GM19025 (cell line): ENCODE results near the gene KCNE4.

Experiments
- ATAC-seq: cut with Tn5 transposase; IDR thresholded peaks from one replicate; pipeline ENCODE4 v1.9.1; 2021; ENCODE audit warnings: mild to moderate bottlenecking, low read depth, moderate library complexity; ENCODE audit not compliant: unreplicated experiment

KCNE4 gene

DNA sequence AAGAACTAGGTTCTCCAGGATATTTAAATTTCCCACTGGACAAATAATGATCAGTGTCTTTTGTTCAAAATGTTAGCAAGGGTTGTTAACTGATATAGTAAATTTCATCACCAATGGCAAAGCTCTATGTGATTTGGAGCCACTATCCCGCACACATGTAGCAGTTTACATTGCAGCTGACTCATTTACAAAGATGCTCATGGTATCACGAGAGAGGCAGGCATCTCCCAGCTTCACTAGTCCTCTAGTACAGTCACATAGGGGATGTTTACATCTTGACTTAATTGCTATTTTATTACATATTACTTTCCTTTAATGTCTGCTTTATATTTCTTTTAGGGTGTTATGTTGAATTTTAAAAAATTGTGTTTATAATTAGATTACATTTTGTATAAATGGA, 30.7 kb downstream of the KCNE4 start:
- ATAC-seq, result no peak

DNA sequence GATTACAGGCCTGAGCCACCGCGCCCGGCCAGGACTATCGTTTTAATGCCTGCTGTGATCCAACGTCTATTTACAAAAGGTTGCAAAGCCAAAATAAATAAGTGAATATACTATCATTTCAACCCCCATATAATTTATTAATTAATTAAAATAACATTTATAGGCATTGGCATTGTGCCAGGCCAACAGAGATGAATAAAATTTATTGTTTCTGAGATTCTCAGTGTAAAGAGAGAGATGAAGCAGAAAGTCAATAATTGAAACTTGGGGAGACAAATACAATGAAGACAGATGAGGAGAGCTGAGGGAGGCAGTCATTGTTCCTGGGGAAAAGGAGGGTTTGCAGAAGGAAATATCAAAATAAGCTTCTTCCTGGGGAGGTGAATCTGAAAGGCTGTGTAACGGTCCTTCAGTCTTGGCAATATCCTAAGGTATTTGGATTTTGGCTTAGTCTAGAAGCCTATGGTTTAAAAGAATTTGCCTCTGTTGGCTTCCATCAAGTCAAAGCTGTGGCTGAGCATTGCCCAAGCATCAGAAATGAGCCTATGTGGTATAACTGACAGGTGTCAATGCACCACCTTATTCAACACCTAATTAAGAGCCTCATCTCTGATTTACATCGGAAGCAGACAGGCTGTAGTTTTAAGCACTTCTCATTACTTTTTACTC, 31.5 kb downstream of the KCNE4 start:
- ATAC-seq, result no peak

- no peak for ATAC-seq
Measured at GRCh38 chr2:223084873-223085272, 32.9 kb downstream of the KCNE4 start.

GRCh38 chr2:223086370-223086981, 34.5 kb downstream of the KCNE4 start:
- no peak for ATAC-seq

GRCh38 chr2:223087466-223087865, 35.5 kb downstream of the KCNE4 start:
- ATAC-seq, result no peak

- ATAC-seq, result no peak
Measured at GRCh38 chr2:223088866-223089265, 36.9 kb downstream of the KCNE4 start.

DNA sequence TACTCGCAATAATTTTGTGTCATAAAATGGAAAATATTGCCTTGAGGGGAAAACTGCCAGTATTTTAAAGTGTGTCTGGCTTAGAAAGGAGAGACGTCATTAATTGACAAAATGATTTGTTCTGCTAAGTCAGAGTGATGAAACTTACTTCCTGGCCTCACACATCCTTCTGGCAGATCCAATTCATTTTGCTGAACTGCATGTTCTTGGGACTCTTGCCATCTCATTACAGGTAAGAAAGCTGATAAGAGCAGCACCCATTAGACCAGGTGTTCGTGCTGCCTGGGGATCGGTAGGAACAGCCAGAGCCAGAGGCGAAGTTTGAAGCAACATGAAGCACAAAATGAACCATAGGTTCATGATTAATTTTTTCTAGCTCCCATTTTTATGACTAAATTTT, 38.0 kb downstream of the KCNE4 start:
- no peak for ATAC-seq

GRCh38 chr2:223090540-223091235, 38.7 kb downstream of the KCNE4 start:
- no peak for ATAC-seq

DNA sequence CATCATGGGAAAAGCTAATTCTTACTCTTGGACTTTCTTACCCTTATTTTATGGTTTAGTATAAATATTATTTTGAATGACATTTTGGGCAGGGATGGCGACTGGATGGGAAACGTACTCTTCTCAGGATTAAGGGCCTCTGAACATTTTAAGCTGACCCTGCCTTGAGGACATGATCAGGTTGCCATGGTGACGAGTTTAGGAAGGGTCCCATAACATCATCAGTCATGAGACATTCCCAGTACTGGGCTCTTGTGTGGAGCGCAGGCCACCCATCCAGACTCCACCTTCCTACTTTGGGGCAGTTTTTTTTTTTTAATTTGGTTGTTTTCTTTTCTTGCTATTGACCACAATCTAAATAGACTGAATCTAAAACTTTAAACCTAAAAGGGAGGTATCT, 40.7 kb downstream of the KCNE4 start:
- no peak for ATAC-seq

GRCh38 chr2:223093436-223094241, 41.6 kb downstream of the KCNE4 start:
- no peak for ATAC-seq

- ATAC-seq, result no peak
Measured at GRCh38 chr2:223095207-223095606, 43.2 kb downstream of the KCNE4 start.

DNA sequence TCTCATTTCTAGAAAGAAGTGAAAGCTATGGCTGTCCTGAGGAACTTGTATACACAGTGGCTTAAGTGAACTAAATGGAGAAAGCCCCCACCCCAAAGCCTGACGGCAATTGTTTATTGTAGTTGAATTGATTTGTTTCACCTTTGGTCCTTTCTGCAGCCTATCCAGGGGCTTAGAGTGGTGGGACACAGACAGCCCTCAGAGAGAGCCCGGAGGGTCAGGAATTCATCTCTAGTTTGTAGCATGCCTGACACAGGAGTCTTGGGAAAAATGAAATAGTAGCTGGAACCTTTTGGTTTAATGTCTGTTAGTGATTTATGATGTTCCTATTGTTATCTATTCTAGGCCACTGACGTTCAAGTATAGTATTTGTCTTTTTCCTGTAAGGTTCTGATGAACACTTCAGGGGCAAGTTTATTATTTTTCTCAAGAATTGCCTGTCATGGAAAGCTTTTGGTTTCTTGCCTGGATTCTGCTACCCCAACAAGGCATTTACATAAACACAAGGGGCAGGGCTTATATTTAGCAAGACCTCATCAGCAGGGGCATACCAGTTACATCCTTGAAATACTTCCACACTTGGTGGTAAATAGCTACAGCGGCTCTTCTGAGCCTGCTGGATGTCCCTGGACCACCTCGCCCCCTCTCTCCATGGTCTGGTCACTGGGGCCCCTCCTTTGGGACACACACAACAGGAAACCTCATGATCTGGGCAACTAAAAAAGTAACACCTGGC, 44.4 kb downstream of the KCNE4 start:
- no peak for ATAC-seq

- ATAC-seq, result no peak
Measured at GRCh38 chr2:223097888-223098383, 45.9 kb downstream of the KCNE4 start.

DNA sequence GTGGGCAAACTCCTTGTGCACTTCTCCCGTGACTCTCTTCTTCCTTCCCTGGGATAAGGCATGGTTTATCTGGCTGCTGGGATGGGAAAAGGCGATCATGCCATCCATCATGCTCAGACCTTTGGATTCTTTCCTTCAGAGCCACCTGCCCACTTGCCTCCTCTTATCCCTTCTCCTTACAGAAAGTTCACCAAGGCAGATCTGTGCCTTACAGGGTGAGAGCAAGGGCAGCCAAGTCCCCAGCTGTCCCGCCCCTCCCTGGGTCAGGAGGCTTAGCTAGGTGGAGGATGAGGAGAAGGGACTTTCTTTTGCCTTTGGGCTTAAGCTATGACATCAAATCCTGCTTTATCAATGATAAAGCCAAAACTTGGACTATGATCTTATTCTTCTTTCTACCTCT, 47.6 kb downstream of the KCNE4 start:
- ATAC-seq, result no peak

- no peak for ATAC-seq
Measured at GRCh38 chr2:223100061-223100511, 48.1 kb downstream of the KCNE4 start.

GRCh38 chr2:223101340-223102039, 49.5 kb downstream of the KCNE4 start:
- ATAC-seq, result peak; percentile 82

GRCh38 chr2:223102040-223102400, 50.0 kb downstream of the KCNE4 start:
- ATAC-seq, result no peak

- ATAC-seq, result no peak
Measured at GRCh38 chr2:223102450-223102849, 50.5 kb downstream of the KCNE4 start.

- ATAC-seq, result no peak
Measured at GRCh38 chr2:223104336-223105132, 52.5 kb downstream of the KCNE4 start.
